ENCODE results near the gene STIM2. TPM values are rescaled to one million over a fixed set of nuclear protein-coding genes. Genes with fewer than 3 reads are reported as not detected.

Gene STIM2
- total and polyA plus RNA-seq, 2 of the 4 experiments (the other 2 are of a cell fraction) = 16.1 to 27.6 TPM

DNA sequence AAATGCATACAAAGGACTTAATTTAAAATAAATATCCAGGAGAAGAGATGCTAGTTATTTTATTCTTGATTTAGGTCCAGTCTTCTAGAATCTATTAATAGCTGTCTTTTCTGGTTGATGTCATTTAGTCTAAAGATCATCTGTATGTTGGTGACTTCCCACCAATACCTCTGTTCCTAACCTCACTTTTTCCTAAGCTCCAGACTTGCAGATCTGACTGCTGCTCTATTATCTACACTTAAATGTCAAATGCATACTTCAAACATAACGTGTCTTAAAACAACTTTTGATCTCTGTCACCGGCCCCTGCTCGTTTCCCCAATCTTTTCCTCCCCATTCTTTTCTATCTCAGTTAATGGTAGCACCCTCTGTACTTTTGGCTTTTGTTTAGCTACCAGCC lies 133.3 kb downstream of the STIM2 start:
- Histone ChIP-seq H3K9me1 (ENCODE audit: insufficient read depth, low read length) (no peaks in the 10 kb centered on the region), H4K5ac (ENCODE audit: low read depth, low read length) (no peak overlapping the region), H3K79me1 (ENCODE audit: low read depth in 1 of 2, low read length in 2 of 2) (no peaks in the 10 kb centered on the region), H3K4me3 (ENCODE audit: insufficient read depth, low read depth, low read length) (no peak overlapping the region), H4K20me1 (ENCODE audit: insufficient read depth, low read length) (no peaks in the 10 kb centered on the region), H3K4me1 (ENCODE audit: control insufficient read depth, insufficient read depth, low read length) (peaks cover 2% of the 10 kb centered on the region; the same call in 1 of the 2 replicates), H3K27ac (ENCODE audit: insufficient read depth, low read length) (no peak overlapping the region), H2BK5ac (ENCODE audit: low read depth, low read length, poor library complexity, severe bottlenecking) (no peak overlapping the region), H2BK120ac (ENCODE audit: low read depth, low read length) (no peak overlapping the region), H3K4me2 (ENCODE audit: low read depth, low read length) (no peak overlapping the region), H2BK20ac (ENCODE audit: low read depth, low read length) (no peak overlapping the region), H2AK9ac (replicated peaks; ENCODE audit: low read depth, low read length, poor library complexity) (no peak overlapping the region), H4K8ac (ENCODE audit: low read depth in 2 of 2, low read length in 2 of 2) (no peak overlapping the region), H3K27me3 (ENCODE audit: control insufficient read depth, insufficient read depth, low read length) (no peaks in the 10 kb centered on the region), H3K9me3 (ENCODE audit: control insufficient read depth, insufficient read depth, low read length) (no peaks in the 10 kb centered on the region), H2BK15ac (ENCODE audit: low read depth, low read length) (no peak overlapping the region), H4K91ac (ENCODE audit: insufficient read depth, low read depth, low read length) (no peak overlapping the region), H3K36me3 (ENCODE audit: control insufficient read depth, insufficient read depth, low read length) (no peaks in the 10 kb centered on the region), H3K23ac (ENCODE audit: low read depth, low read length) (0 out of 2 replicates have a peak overlapping the region, but pooled peaks have one; percentile 23), H3K9ac (ENCODE audit: low read depth, low read length) (no peak overlapping the region), H3K56ac (ENCODE audit: extremely low read depth, insufficient read depth, low read length) (no peak overlapping the region), H2AFZ (replicated peaks; ENCODE audit: low read length, poor library complexity) (no peak overlapping the region), H2AK5ac (ENCODE audit: low read depth, low read length) (no peak overlapping the region), H3K14ac (replicated peaks; ENCODE audit: low read depth, low read length) (no peak overlapping the region), H3K4ac (ENCODE audit: low read depth, low read length) (no peak overlapping the region), H3K18ac (ENCODE audit: low read depth, low read length) (no peak overlapping the region)
- CTCF ChIA-PET = no interaction called here
- POLR2A ChIA-PET (ENCODE audit: unreplicated experiment) = no interaction called here
- intact Hi-C loops (cut with micrococcal nuclease) (no loop called here), dilution Hi-C loops (cut with HindIII; ENCODE audit: low sequenced_read_pairs, unreplicated experiment) (no loop called here), in situ Hi-C loops (cut with MboI; ENCODE audit: low sequenced_read_pairs) (no loop called here)
- WGBS, 2 experiments (ENCODE audit: extremely low coverage in 2 of 2, insufficient read length in 1 of 2) = 38% methylated on average over 3 of the region's 3 CpGs; no CpG with 5 or more reads in 1 of the 2 experiments
- DNase-seq (no peak), ATAC-seq (ENCODE audit: low read depth) (no peak)
- no TSS peak for BruUV-seq (replicated peaks)
- TF ChIP-seq RFX5 (IDR thresholded peaks at IDR 0.05; ENCODE audit: low read depth, low read length) = no peak
- TF ChIP-seq CHD1 (IDR thresholded peaks at IDR 0.05; ENCODE audit: low read depth, low read length) = no peak
- TF ChIP-seq, protein P1, sequence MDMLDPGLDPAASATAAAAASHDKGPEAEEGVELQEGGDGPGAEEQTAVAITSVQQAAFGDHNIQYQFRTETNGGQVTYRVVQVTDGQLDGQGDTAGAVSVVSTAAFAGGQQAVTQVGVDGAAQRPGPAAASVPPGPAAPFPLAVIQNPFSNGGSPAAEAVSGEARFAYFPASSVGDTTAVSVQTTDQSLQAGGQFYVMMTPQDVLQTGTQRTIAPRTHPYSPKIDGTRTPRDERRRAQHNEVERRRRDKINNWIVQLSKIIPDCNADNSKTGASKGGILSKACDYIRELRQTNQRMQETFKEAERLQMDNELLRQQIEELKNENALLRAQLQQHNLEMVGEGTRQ (IDR thresholded peaks at IDR 0.05; ENCODE audit: low read depth, low read length) = no peak
- TF ChIP-seq MXI1 (IDR thresholded peaks at IDR 0.05; ENCODE audit: borderline replicate concordance, low read depth, low read length) = no peak
